ENCODE results near the gene ITPK1. TPM values are rescaled to one million over a fixed set of nuclear protein-coding genes. Genes with fewer than 3 reads are reported as not detected.

The ITPK1 gene
- total RNA-seq, 3 donors from 2014 or later = 27.8 to 91.7 (median 42.9) TPM

- H3K4me3 ChIP-seq = no peak overlapping the region
- intact Hi-C loops (cut with DNase I; ENCODE audit: low total_unique reads) = no loop called here
- TF ChIP-seq CTCF (IDR thresholded peaks at IDR 0.05) (no peak), POLR2AphosphoS5 (IDR thresholded peaks at IDR 0.05) (no peak), POLR2A (IDR thresholded peaks at IDR 0.05) (no peak)
- DNase-seq (ENCODE audit: low spot score in 2 of 2) = no peak
- peaks cover 4 to 17% of the 10 kb centered on the region in 2 donors for H3K4me1 ChIP-seq
- H3K9me3 ChIP-seq = no peaks in the 10 kb centered on the region
- H3K27me3 ChIP-seq = no peaks in the 10 kb centered on the region
- no peaks in the 10 kb centered on the region for H3K36me3 ChIP-seq
- no peak overlapping the region for H3K27ac ChIP-seq
Observed at GRCh38 chr14:93089521-93090269, 26.0 kb downstream of the ITPK1 start.

GRCh38 chr14:93086441-93087055, 29.2 kb downstream of the ITPK1 start:
- intact Hi-C loops (cut with DNase I; ENCODE audit: low total_unique reads) = no loop called here
- Histone ChIP-seq H3K4me1 (peaks cover 0 to 10% of the 10 kb centered on the region in 2 donors), H3K27ac (peak overlapping the region in 1 of 2 donors; percentile 52), H3K9me3 (no peaks in the 10 kb centered on the region), H3K36me3 (no peaks in the 10 kb centered on the region), H3K4me3 (no peak overlapping the region), H3K27me3 (no peaks in the 10 kb centered on the region)
- TF ChIP-seq CTCF (IDR thresholded peaks at IDR 0.05) = no peak
- no peak for DNase-seq (ENCODE audit: low spot score in 2 of 2)

GRCh38 chr14:93085911-93086310, 29.8 kb downstream of the ITPK1 start:
- no peak for TF ChIP-seq POLR2AphosphoS5 (IDR thresholded peaks at IDR 0.05)
- H3K27me3 ChIP-seq = no peaks in the 10 kb centered on the region
- no peaks in the 10 kb centered on the region for H3K9me3 ChIP-seq
- peak overlapping the region in 1 of 2 donors; percentile 52 for H3K27ac ChIP-seq
- intact Hi-C loops (cut with DNase I; ENCODE audit: low total_unique reads) = no loop called here
- DNase-seq (ENCODE audit: low spot score in 2 of 2) = no peak
- no peaks in the 10 kb centered on the region for H3K36me3 ChIP-seq
- no peak overlapping the region for H3K4me3 ChIP-seq
- H3K4me1 ChIP-seq = peaks cover 0 to 8% of the 10 kb centered on the region in 2 donors

- no peaks in the 10 kb centered on the region for H3K36me3 ChIP-seq
- no peaks in the 10 kb centered on the region for H3K27me3 ChIP-seq
- no peak for DNase-seq (ENCODE audit: low spot score in 2 of 2)
- H3K9me3 ChIP-seq = no peaks in the 10 kb centered on the region
- intact Hi-C loops (cut with DNase I; ENCODE audit: low total_unique reads) = no loop called here
- peak overlapping the region in 1 of 2 donors; percentile 52 for H3K27ac ChIP-seq
- peaks cover 0 to 8% of the 10 kb centered on the region in 2 donors for H3K4me1 ChIP-seq
- TF ChIP-seq POLR2AphosphoS5 (IDR thresholded peaks at IDR 0.05) = no peak
- no peak overlapping the region for H3K4me3 ChIP-seq
Observed at GRCh38 chr14:93084866-93085857, 30.6 kb downstream of the ITPK1 start.

GRCh38 chr14:93084402-93084801, 31.3 kb downstream of the ITPK1 start:
- no peak overlapping the region for H3K27ac ChIP-seq
- no peak for DNase-seq (ENCODE audit: low spot score in 2 of 2)
- intact Hi-C loops (cut with DNase I; ENCODE audit: low total_unique reads) = no loop called here
- H3K4me3 ChIP-seq = no peak overlapping the region
- TF ChIP-seq POLR2AphosphoS5 (IDR thresholded peaks at IDR 0.05) = no peak
- TF ChIP-seq POLR2A (IDR thresholded peaks at IDR 0.05) = no peak
- TF ChIP-seq CTCF (IDR thresholded peaks at IDR 0.05) = no peak
- no peaks in the 10 kb centered on the region for H3K36me3 ChIP-seq
- no peaks in the 10 kb centered on the region for H3K27me3 ChIP-seq
- H3K9me3 ChIP-seq = no peaks in the 10 kb centered on the region
- H3K4me1 ChIP-seq = peaks cover 0 to 8% of the 10 kb centered on the region in 2 donors

Measured in breast epithelium (tissue), 4 donors.